PC-9 (cell line): Measurements from ENCODE around the gene ZNF778. TPM values are rescaled to one million over a fixed set of nuclear protein-coding genes. Genes with fewer than 3 reads are reported as not detected.
A peak's percentile ranks its signal among the peaks of the same experiment; 100 is the strongest.

Source experiments
- BruUV-seq: library from RNA; stranded (reverse); fragments of 400-500 nt; replicated peaks from 2 replicates; lab custom pipeline; 2021; lab: Mats Ljungman, UMichigan
- CTCF ChIA-PET: fragments of 300-600 bp; sonication (Branson Sonifier 250); formaldehyde crosslinking; loops from one replicate; lab custom pipeline; 2022; ENCODE audit warnings: antibody characterized with exemption; lab: Charles Lee
- POLR2A ChIA-PET: fragments of 300-600 bp; sonication (Branson Sonifier 250); formaldehyde crosslinking; loops from one replicate; lab custom pipeline; 2022; ENCODE audit warnings: antibody characterized with exemption; ENCODE audit not compliant: unreplicated experiment; lab: Charles Lee
- DNase-seq, 2 experiments: peaks; one replicate each; pipeline versions ENCODE4 v3.0.0 to v3.0.0-alpha.2; 2015 to 2022; ENCODE audit warnings: mixed read lengths in 1 of 2
- H2AFZ ChIP-seq: fragments of 200-600 bp; sonication (generic); 2 replicates; pipeline ENCODE4 v1.8.1; 2017; ENCODE audit warnings: antibody characterized with exemption
- H3F3A ChIP-seq: fragments of 200-600 bp; sonication (generic); 2 replicates; pipeline ENCODE4 v1.8.1; 2017; ENCODE audit warnings: antibody characterized with exemption, mild to moderate bottlenecking, low read depth; ENCODE audit not compliant: insufficient read depth
- H3K27ac ChIP-seq: fragments of 200-600 bp; sonication (generic); 2 replicates; pipeline ENCODE4 v1.6.1; 2016; ENCODE audit warnings: mixed run types
- H3K27me3 ChIP-seq: fragments of 200-600 bp; sonication (generic); 2 replicates; pipeline ENCODE4 v1.6.1; 2016; ENCODE audit warnings: low read depth, mixed run types; ENCODE audit not compliant: insufficient read depth
- H3K36me3 ChIP-seq: fragments of 200-600 bp; sonication (generic); 2 replicates; pipeline ENCODE4 v1.6.1; 2016; ENCODE audit warnings: low read depth, mixed run types
- H3K4me1 ChIP-seq: fragments of 200-600 bp; sonication (generic); replicated peaks from 2 replicates; pipeline ENCODE4 v1.6.1; 2016; ENCODE audit warnings: mixed run types; ENCODE audit not compliant: insufficient read depth
- H3K4me2 ChIP-seq: fragments of 200-600 bp; sonication (generic); 2 replicates; pipeline ENCODE4 v1.6.1; 2017; ENCODE audit warnings: mixed run types
- H3K4me3 ChIP-seq: fragments of 200-600 bp; sonication (generic); 2 replicates; pipeline ENCODE4 v1.6.1; 2016; ENCODE audit warnings: mixed run types
- H3K79me2 ChIP-seq: fragments of 200-600 bp; sonication (generic); 2 replicates; pipeline ENCODE4 v1.6.1; 2017; ENCODE audit warnings: low read depth, mixed run types
- H3K9me2 ChIP-seq: fragments of 200-600 bp; sonication (generic); 2 replicates; pipeline ENCODE4 v1.8.1; 2017; ENCODE audit warnings: mild to moderate bottlenecking; ENCODE audit not compliant: insufficient read depth
- H3K9me3 ChIP-seq: fragments of 200-600 bp; sonication (generic); 2 replicates; pipeline ENCODE4 v1.8.1; 2016; ENCODE audit warnings: low read depth; ENCODE audit not compliant: insufficient read depth
- H4K20me1 ChIP-seq: fragments of 200-600 bp; sonication (generic); 2 replicates; pipeline ENCODE4 v1.8.1; 2017; ENCODE audit not compliant: insufficient read depth
- CTCF ChIP-seq: fragments of 200-600 bp; sonication (generic); conservative IDR thresholded peaks from 2 replicates; pipeline ENCODE4 v1.6.1; 2017; ENCODE audit warnings: mixed run types, antibody characterized with exemption, mild to moderate bottlenecking, moderate library complexity
- EZH2 ChIP-seq: fragments of 200-600 bp; sonication (generic); IDR thresholded peaks from 2 replicates; pipeline ENCODE4 v1.8.0; 2017; ENCODE audit warnings: antibody characterized with exemption, low read depth
- intact Hi-C: fragments of 100-400 bp; cut with micrococcal nuclease; formaldehyde crosslinking; loops from one replicate; pipeline ENCODE4 v1.10.0; 2022; ENCODE audit not compliant: unreplicated experiment
- total RNA-seq: library from RNA; stranded (reverse); gene quantifications from 2 replicates; pipeline ENCODE4 v1.2.3, GENCODE V29; 2021

ZNF778 gene
- total RNA-seq, 1 experiment from 2014 or later = 9.5 TPM

DNA sequence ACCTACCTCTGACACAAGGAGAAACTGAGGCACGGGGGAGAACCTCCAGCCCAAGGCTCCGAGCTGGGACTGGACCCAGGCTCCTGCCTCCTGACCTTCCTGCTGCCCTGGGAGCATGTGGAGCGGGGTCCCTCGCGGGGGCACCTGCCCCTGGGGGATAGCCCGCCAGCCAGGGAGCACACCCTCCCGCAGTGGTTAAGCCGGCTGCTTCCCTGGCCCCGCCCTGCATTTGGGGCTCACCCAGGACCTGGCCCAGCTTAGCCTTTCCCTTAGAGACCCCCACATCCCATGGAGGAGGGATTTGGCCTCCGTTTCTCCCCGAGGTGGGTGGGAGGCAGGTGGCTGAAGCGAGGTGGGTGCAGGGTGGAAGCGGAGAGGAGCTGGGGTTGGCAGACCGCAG lies 47.7 kb upstream of the ZNF778 start:
- peaks cover 11% of the 10 kb centered on the region for H3K4me1 ChIP-seq
- H3K9me3 ChIP-seq = no peaks in the 10 kb centered on the region
- no peak overlapping the region for H3K27ac ChIP-seq
- BruUV-seq = no TSS peak
- no peak overlapping the region for H2AFZ ChIP-seq
- no peaks in the 10 kb centered on the region for H3K9me2 ChIP-seq
- peaks cover 11% of the 10 kb centered on the region; the same call in 1 of the 2 replicates for H3F3A ChIP-seq
- peaks cover 26% of the 10 kb centered on the region for H3K27me3 ChIP-seq
- ChIA-PET POLR2A (no interaction called here), CTCF (no interaction called here)
- no peak overlapping the region for H3K4me3 ChIP-seq
- no peaks in the 10 kb centered on the region for H3K36me3 ChIP-seq
- no peak for TF ChIP-seq CTCF
- TF ChIP-seq EZH2 = no peak
- no peak overlapping the region for H3K4me2 ChIP-seq
- intact Hi-C loops = loop anchor here (1.0 to 10.0 kb wide), 4 partner anchors 47 to 715 kb away; partner anchors contain the start of gene ZFPM1
- H4K20me1 ChIP-seq = no peaks in the 10 kb centered on the region; the same call in 1 of the 2 replicates
- no peak for DNase-seq
- no peaks in the 10 kb centered on the region for H3K79me2 ChIP-seq

DNA sequence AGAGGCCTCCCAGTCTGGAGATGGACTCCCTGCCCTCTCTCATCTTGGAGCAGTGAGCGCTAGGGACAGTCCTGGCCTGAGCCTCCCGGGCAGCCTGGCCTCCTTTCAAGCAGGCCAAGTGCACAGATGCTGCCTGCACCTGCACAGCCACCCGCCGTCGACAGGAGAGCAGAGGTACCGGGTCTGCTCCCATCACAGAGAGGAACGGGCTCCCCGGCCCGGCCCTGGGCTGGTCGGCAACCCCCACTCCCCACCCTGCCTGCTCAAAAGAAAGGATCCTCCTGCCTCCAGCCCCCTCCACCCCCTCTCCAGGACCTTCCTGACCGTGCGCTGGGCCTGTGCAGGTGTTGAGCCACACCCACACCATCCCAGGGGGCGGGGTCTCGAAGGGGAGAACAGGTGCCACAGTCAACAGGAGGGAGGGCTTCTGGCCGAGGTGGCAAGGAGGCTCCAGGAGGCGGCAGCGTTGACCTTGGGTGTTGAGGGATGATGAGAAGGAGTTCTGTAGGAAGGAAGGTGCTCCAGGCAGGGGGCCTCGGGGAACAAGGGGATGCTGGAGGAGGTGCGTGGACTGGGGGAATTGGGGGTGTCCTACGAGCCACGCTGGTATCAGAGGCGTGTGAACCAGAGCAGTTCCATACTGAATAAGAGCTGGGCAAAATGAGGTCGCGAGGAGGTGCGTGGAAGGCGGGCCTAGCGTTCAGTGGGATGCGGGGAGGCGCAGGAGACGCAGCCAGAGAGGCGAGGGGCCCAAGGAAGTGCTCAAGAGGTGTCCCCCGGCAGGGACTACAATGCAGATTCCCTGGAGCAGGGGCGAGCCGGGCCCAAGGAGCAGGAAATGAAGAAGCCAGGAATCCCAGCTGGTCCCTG lies 46.9 kb upstream of the ZNF778 start:
- no peak for TF ChIP-seq EZH2
- TF ChIP-seq CTCF = no peak; the same call in 1 of the 2 replicates
- POLR2A ChIA-PET = interaction anchor here (0.6 to 0.7 kb wide), 5 partner anchors 21 to 359 kb away, joined by 3 to 14 read pairs (median 6); partner anchors contain the start of gene APRT
- Histone ChIP-seq H3K79me2 (no peaks in the 10 kb centered on the region), H3K9me3 (no peaks in the 10 kb centered on the region), H3K4me2 (peak overlapping the region; percentile 75), H3K36me3 (no peaks in the 10 kb centered on the region), H2AFZ (no peak overlapping the region), H3K9me2 (no peaks in the 10 kb centered on the region), H4K20me1 (no peaks in the 10 kb centered on the region; the same call in 1 of the 2 replicates), H3K27ac (no peak overlapping the region), H3K4me1 (peaks cover 11% of the 10 kb centered on the region), H3K4me3 (peak overlapping the region; percentile 46; the same call in 1 of the 2 replicates), H3K27me3 (peaks cover 32% of the 10 kb centered on the region), H3F3A (peaks cover 11% of the 10 kb centered on the region; the same call in 1 of the 2 replicates)
- DNase-seq = peak; percentile 58 to 73
- intact Hi-C loops = loop anchor here (1.0 to 10.0 kb wide), 2 partner anchors 46 to 716 kb away; partner anchors contain the start of gene ZFPM1
- BruUV-seq = no TSS peak
- CTCF ChIA-PET = interaction anchor here (0.6 kb wide), 1 partner anchor 705 kb away, joined by 14 read pairs; no protein-coding TSS in a partner anchor
